GM18870 (cell line): ENCODE data around the gene SMARCD2.
"Not testable (repeated sequence)": the region's sequence is repeated elsewhere in the genome, so short reads cannot be mapped to it uniquely, and the experiment has no call there.

Experiments
- ATAC-seq: cut with Tn5 transposase; IDR thresholded peaks from one replicate; pipeline ENCODE4 v1.9.1; 2021; ENCODE audit warnings: moderate library complexity; ENCODE audit not compliant: unreplicated experiment

Gene SMARCD2

GRCh38 chr17:63853260-63853659, 10.8 kb upstream of the SMARCD2 start:
- no peak for ATAC-seq

GRCh38 chr17:63850401-63850800, 7.9 kb upstream of the SMARCD2 start:
- no peak for ATAC-seq

- ATAC-seq: no peak
Observed at GRCh38 chr17:63848834-63849689, 6.6 kb upstream of the SMARCD2 start.

GRCh38 chr17:63847525-63848249, 5.2 kb upstream of the SMARCD2 start:
- ATAC-seq: no peak

- ATAC-seq: no peak
Observed at GRCh38 chr17:63845509-63845908, 3.0 kb upstream of the SMARCD2 start.

GRCh38 chr17:63843910-63844677, 1.6 kb upstream of the SMARCD2 start:
- no peak for ATAC-seq

GRCh38 chr17:63843387-63843888, 953 bp upstream of the SMARCD2 start:
- ATAC-seq: not testable (repeated sequence)

GRCh38 chr17:63842173-63842539, 329 bp downstream of the SMARCD2 start:
- peak; percentile 9 for ATAC-seq

- ATAC-seq: no peak
Observed at GRCh38 chr17:63841350-63842172, 924 bp downstream of the SMARCD2 start.

- ATAC-seq: no peak
Observed at GRCh38 chr17:63840591-63841349, 1.7 kb downstream of the SMARCD2 start.

- ATAC-seq: no peak
Observed at GRCh38 chr17:63838631-63839171, 3.8 kb downstream of the SMARCD2 start.

GRCh38 chr17:63837962-63838600, 4.4 kb downstream of the SMARCD2 start:
- no peak for ATAC-seq

- ATAC-seq: no peak
Observed at GRCh38 chr17:63837480-63837879, 5.0 kb downstream of the SMARCD2 start.

GRCh38 chr17:63836811-63837210, 5.7 kb downstream of the SMARCD2 start:
- no peak for ATAC-seq

- ATAC-seq: no peak
Observed at GRCh38 chr17:63835167-63835720, 7.2 kb downstream of the SMARCD2 start.

- no peak for ATAC-seq
Observed at GRCh38 chr17:63834431-63835166, 7.9 kb downstream of the SMARCD2 start.

- ATAC-seq: no peak
Observed at GRCh38 chr17:63833741-63834373, 8.6 kb downstream of the SMARCD2 start.
